B cell (primary cell): Measurements from ENCODE around the gene BTBD18.

ENCODE experiments used
- EZH2 ChIP-seq: IDR thresholded peaks from 2 replicates; pipeline ENCODE4 v1.6.1; 2012; ENCODE audit warnings: borderline replicate concordance, low read depth, mild to moderate bottlenecking, moderate library complexity, low read length; ENCODE audit not compliant: insufficient read depth, poor library complexity, severe bottlenecking
- TF ChIP-seq, protein P1 (sequence below): fragments of 200-600 bp; IDR thresholded peaks from one replicate; pipeline ENCODE4 v1.8.0; 2022; ENCODE audit warnings: antibody characterized with exemption, mild to moderate bottlenecking

- TF ChIP-seq, protein P1, sequence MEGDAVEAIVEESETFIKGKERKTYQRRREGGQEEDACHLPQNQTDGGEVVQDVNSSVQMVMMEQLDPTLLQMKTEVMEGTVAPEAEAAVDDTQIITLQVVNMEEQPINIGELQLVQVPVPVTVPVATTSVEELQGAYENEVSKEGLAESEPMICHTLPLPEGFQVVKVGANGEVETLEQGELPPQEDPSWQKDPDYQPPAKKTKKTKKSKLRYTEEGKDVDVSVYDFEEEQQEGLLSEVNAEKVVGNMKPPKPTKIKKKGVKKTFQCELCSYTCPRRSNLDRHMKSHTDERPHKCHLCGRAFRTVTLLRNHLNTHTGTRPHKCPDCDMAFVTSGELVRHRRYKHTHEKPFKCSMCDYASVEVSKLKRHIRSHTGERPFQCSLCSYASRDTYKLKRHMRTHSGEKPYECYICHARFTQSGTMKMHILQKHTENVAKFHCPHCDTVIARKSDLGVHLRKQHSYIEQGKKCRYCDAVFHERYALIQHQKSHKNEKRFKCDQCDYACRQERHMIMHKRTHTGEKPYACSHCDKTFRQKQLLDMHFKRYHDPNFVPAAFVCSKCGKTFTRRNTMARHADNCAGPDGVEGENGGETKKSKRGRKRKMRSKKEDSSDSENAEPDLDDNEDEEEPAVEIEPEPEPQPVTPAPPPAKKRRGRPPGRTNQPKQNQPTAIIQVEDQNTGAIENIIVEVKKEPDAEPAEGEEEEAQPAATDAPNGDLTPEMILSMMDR, result no peak
- no peak for TF ChIP-seq EZH2
Observed at GRCh38 chr11:57778318-57779037, 26.9 kb upstream of the BTBD18 start.
